NCI-H2196 (cell line): ENCODE measurements around the gene DNMT1.

Source experiments
- DNase-seq: peaks from one replicate; lab custom pipeline; 2025; ENCODE audit not compliant: unreplicated experiment; lab: John Stamatoyannopoulos, UW

Gene DNMT1

GRCh38 chr19:10115392-10116084 is 79.2 kb downstream of the DNMT1 start:
- no peak for DNase-seq

GRCh38 chr19:10114651-10115391 is 79.9 kb downstream of the DNMT1 start:
- no peak for DNase-seq

GRCh38 chr19:10113964-10114650 is 80.6 kb downstream of the DNMT1 start:
- no peak for DNase-seq

GRCh38 chr19:10113592-10113963 is 81.2 kb downstream of the DNMT1 start:
- no peak for DNase-seq

DNA sequence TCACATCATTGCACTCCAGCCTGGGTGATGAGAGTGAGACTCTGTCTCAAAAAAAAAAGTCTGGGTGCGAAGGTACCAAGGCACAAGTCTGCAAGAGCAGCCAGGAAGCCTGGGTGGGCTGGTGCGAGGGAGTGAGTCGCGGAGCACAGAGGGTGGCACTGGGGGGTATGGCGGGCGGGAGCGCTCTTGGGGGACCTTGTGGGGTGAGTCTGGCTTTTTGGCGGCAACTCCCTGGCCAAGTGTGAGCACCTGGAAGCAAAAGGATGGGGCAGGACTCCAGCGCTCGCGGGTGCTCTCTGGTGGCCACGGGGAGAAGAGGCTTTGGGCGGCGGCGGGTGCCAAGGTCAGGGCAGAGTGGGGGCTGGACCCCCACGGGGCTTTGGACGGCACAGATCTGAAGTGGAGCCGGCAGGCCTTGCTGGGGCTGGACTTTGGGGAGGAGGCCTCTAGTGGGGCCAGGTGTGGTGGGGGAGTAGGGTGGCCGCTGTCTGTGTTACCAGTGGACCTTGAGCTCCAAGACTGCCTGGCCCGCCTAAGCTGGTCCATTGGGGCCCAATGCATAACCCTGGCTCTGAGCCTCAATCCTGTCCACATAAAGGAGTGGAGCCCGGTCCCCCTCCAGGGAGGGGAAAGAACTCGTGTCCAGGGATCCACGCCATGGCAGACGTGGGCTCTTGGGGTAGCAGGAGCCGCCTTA is 81.7 kb downstream of the DNMT1 start:
- no peak for DNase-seq

DNA sequence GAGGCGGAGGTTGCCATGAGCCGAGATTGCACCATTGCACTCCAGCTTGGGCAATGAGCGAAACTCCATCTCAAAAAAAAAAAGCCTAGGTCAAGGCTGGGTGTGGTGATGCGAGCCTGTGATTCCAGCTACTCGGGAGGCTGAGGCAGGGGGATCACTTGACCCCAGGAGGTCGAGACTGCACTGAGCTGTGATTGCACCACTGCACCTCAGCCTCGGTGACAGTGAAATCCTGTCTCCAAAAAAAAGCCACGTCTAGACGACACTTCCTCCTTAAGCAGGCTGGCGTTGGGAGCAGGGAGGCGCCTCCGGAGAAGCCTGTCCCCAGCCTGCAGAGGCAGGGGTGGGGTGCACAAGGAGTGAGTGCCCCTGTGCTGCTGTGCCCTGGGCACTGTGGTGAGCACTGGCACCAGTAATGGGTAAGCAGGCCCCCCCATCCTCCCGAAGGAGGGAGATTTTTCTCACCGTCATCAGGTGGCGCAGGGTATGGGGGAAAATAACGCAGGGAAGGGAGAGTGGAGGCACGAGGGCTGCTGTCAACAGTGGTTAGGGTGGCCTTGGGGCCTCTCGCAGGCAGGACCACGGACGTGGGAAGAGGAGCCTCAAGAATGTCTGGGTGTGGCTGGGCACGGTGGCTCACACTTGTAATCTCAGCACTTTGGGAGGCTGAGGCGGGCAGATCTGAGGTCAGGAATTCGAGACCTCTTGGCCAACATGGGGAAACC is 82.6 kb downstream of the DNMT1 start:
- no peak for DNase-seq

- DNase-seq = no peak
These were observed 83.3 kb downstream of the DNMT1 start, which contains the start of gene P2RY11 for GRCh38 chr19:10111405-10111811. TSS of gene P2RY11 (plus strand) at chr19:10111693. CDS start at chr19:10111722, 29 bp downstream.

DNA sequence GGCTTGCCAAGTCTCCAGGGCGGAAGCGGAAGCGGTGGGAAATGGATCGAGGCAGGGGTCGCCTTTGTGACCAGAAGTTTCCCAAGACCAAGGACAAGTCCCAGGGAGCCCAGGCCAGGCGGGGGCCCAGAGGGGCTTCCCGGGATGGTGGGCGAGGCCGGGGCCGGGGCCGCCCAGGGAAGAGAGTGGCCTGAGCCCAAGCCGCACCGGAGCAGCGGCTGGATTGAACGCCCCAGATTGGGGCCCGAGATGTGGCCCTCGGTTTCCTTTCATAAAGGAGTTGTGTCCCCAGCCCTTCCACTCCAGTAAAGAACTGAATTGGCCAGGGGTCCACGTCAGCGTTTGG is 83.8 kb downstream of the DNMT1 start:
- no peak for DNase-seq

DNA sequence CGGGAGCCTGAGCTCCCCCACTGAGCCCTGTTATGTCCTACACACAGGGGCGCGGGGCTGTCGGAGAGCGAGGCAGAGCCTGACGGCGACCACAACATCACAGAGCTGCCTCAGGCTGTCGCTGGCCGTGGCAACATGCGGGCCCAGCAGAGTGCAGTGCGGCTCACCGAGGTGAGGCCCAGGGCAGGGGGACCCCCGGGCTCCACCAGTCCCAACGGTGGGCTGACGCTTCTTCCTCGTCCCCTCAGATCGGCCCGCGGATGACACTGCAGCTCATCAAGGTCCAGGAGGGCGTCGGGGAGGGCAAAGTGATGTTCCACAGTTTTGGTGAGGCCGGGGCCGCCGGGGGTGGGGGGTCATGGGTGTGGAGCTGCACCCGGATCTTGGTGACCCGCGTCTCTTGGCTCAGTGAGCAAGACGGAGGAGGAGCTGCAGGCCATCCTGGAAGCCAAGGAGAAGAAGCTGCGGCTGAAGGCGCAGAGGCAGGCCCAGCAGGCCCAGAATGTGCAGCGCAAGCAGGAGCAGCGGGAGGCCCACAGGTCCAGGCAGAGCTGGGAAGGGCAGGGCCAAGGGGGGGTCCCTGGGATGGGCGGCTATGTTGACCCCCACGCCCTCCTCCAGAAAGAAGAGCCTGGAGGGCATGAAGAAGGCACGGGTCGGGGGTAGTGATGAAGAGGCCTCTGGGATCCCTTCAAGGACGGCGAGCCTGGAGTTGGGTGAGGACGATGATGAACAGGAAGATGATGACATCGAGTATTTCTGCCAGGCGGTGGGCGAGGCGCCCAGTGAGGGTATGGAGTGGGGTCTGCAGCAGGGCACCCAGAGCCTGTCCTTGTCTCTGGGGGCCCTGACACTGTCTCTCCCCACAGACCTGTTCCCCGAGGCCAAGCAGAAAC is 84.4 kb downstream of the DNMT1 start:
- DNase-seq = no peak

DNA sequence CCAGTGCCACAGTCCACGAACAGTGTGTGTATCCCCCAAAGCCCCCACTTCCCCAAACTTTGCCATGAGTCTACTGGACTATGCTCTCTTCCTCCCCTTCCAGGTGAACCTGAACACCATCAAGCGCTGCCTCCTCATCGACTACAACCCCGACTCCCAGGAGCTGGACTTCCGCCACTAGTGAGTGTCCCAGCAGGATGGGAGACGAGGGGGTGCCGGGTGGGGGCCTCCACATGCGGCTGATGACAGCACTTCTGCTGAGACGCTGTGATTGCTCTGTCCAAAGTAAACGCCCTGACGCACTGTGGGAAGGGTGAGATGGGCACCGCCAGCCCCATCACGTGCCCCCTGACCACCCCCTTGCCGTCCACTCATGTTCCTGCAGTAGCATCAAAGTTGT is 85.2 kb downstream of the DNMT1 start:
- DNase-seq = no peak

GRCh38 chr19:10107817-10108367 is 86.9 kb downstream of the DNMT1 start:
- DNase-seq = no peak

GRCh38 chr19:10107254-10107653 is 87.5 kb downstream of the DNMT1 start:
- DNase-seq = no peak

DNA sequence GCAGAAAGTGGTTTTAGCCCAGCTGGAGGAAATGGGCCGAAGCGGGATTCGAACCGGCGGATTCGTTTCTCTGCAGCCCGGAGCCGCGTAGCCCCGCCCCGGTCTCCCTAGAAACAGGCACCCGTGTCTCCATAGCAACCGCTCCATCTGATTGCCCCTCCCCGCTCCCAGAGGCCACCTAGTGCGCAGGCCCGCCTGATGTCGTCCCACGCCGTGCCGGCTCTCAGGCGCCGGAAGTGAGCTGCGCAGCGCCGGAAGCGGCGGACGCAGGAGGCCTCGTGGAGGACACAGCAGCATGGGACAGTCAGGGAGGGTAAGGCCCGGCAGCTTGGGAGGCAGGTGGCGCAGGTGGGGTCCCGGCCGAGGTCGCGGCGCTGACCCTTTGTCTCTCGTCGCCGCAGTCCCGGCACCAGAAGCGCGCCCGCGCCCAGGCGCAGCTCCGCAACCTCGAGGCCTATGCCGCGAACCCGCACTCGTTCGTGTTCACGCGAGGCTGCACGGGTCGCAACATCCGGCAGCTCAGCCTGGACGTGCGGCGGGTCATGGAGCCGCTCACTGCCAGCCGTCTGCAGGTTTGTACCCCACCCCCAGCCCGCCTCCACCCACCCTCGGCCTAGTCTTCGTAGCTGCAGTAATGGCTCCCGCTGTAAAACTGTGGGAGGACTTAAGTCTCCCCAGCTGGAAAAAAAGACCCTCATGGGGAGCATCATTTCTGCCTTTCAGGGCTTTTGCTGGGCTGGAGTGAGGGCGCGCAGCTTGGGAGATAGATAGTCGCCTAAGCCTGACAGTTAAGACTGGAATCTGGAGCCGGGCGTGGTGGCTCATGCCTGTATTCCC is 88.4 kb downstream of the DNMT1 start, which contains the start of gene PPAN:
PPAN (plus strand) TSS at position 263 of the 837 bp plus-strand sequence; CDS start at position 296, 33 bp downstream.
- peak; percentile 98 for DNase-seq

DNA sequence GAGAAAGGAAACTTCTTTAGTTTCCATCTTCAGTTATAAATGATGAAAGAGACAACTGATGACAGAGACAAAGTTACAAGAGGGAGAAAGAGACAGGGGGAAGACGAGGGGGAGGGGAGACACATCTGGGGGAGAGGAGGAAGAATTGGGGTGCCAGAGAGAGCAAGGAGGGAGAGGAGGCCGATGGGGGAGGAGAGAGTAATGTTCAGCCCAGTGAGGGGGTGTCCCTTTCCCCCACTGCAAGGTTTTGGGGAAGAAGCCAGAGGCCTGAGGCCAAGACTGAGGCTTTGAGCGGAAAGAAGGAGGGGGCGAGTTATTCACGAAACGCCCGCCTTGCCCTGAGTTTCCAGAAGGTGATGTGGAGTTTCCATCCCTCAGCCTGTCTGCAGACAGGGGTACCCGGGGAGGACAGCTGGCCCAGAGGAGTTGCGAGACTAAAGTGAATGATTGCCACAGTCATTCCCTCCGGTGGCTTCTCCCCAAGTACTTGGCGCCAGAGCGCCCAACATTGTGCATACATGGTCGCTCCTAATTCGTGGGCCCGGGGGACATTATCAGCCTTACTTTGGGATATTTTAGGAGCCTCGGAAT is 89.1 kb downstream of the DNMT1 start:
- no peak for DNase-seq

DNA sequence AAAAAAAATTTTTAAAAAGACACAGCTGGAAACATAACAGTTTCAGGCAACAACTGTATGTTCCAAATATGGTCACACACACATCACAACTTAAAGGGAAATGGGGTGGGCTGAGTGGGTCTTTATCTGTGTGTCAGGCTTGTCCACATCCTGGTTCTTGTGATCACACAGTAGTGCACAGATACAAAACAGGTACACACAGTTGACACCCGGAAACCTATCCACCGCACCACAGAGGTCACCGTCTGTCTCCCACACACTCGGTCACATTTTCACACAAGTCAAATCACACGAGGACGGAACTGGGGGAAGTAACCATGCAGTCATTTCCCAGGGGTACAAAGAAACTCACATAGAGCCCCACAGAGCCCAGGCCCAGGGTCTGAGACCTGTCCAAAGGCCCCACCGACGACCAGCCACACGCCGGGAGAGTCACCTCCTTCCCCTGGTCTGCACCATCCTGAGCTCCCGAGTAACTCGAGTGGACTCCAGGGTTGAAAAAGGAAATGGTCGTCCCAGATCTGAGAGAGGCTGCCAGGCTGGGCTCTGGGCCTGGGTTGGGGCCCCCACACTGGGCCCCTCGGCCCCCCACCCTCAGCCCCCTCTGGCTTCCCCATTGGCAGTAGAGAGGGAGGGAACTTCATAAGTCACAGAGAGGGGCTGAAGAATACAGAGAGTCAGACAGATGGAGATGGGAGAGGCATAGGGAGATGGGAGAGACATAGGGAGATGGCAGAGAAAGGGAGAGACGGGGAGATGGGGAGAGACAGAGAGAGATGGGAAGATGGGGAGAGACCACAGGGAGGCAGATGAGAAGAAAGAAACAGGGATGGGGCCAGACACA is 89.9 kb downstream of the DNMT1 start:
- no peak for DNase-seq

DNA sequence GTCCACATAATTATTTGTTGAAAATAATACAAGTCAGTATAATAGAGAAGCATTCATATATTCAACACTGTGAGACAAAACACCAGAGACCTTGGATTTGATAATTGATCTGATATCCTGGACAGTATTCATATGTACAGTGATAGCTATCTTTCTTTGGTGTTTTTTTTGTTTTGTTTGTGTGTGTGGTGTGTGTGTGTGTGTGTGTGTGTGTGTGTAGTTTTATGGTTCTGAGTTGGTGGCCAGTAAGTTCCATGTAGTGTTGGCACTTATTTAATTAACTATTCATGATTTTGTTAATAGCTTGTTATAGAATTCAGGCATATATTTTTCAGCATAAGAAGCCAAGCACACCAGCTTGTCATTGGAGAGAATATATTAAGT is 90.6 kb downstream of the DNMT1 start:
- no peak for DNase-seq

GRCh38 chr19:10102787-10103236 is 91.9 kb downstream of the DNMT1 start:
- no peak for DNase-seq
